ENCODE results near the gene S1PR3.

- TF ChIP-seq POLR2A (IDR thresholded peaks at IDR 0.05; ENCODE audit: low read depth, low read length) (no peak), POLR2AphosphoS5 (IDR thresholded peaks at IDR 0.05; ENCODE audit: low read depth, low read length) (no peak), TAF1 (IDR thresholded peaks at IDR 0.05; ENCODE audit: borderline replicate concordance, low read depth, low read length) (no peak)
Measured at GRCh38 chr9:88995627-88996026, 4.4 kb downstream of the S1PR3 start.

Data from GM12892 (cell line).